Right atrium auricular region (tissue), 2 donors: Measurements from ENCODE around the gene DNAH2. TPM values are rescaled to one million over a fixed set of nuclear protein-coding genes. Genes with fewer than 3 reads are reported as not detected.

ENCODE experiments used
- DNase-seq: peaks from one replicate; pipeline ENCODE4 v3.0.0-alpha.2; 2019; ENCODE audit warnings: low spot score
- H3K27ac ChIP-seq, 2 donors: fragments of 200-600 bp; sonication (generic); 1 replicate in 1 of 2; 2 replicates in 1 of 2; pipeline ENCODE4 v1.5.1; 2016 to 2019
- H3K27me3 ChIP-seq, 2 donors: fragments of 200-600 bp; sonication (generic); one replicate each; pipeline versions ENCODE4 v1.5.1 to v1.6.0; 2017 to 2019
- H3K36me3 ChIP-seq: fragments of 200-600 bp; sonication (generic); one replicate; pipeline ENCODE4 v1.5.1; 2016
- H3K4me1 ChIP-seq, 2 donors: fragments of 200-600 bp; sonication (generic); one replicate each; pipeline versions ENCODE4 v1.5.1 to v1.6.0; 2017 to 2019
- H3K4me3 ChIP-seq, 2 donors: fragments of 200-600 bp; sonication (generic); 1 replicate in 1 of 2; 2 replicates in 1 of 2; pipeline ENCODE4 v1.5.1; 2017 to 2019; ENCODE audit warnings: mild to moderate bottlenecking in 1 of 2, moderate library complexity in 1 of 2
- H3K9me3 ChIP-seq, 2 donors: fragments of 200-600 bp; sonication (generic); one replicate each; pipeline ENCODE4 v1.5.1; 2019
- CTCF ChIP-seq, 2 donors: fragments of 200-600 bp; sonication (generic); IDR thresholded peaks; one replicate each; pipeline ENCODE4 v1.5.1; 2019; ENCODE audit warnings: antibody characterized with exemption in 2 of 2
- total RNA-seq, 2 donors: library from RNA; depleted of rRNA; stranded (reverse); fragments of >200 nt; gene quantifications; one replicate each; pipeline ENCODE4 v1.1.0, GENCODE V29; 2016

DNAH2 gene
- total RNA-seq = under 1 TPM in 1 of 2 donors, not detected in 1; 0.08 TPM

- H3K27me3 ChIP-seq = no peaks in the 10 kb centered on the region
- peak within 1 kb of the TSS; percentile 63 to 69 for H3K27ac ChIP-seq
- TF ChIP-seq CTCF (IDR thresholded peaks at IDR 0.05) = peak; percentile 28 to 72
- peak; percentile 71 for DNase-seq
- H3K9me3 ChIP-seq = no peaks in the 10 kb centered on the region
- peak within 1 kb of the TSS; percentile 60 to 64 for H3K4me3 ChIP-seq
- peaks cover 0 to 21% of the 10 kb centered on the region in 2 donors for H3K4me1 ChIP-seq
- H3K36me3 ChIP-seq = no peaks in the 10 kb centered on the region
Observed at GRCh38 chr17:7716901-7717755, at the start of gene DNAH2. Gene DNAH2, plus strand, starts transcription at chr17:7717744. Its CDS starts 1,991 bp downstream, at chr17:7719735.

GRCh38 chr17:7668482-7668881 is 49.1 kb upstream of the DNAH2 start:
- TF ChIP-seq CTCF (IDR thresholded peaks at IDR 0.05) = no peak
- Histone ChIP-seq H3K4me3 (no peak overlapping the region), H3K27ac (no peak overlapping the region), H3K27me3 (no peaks in the 10 kb centered on the region), H3K36me3 (peaks cover 40% of the 10 kb centered on the region), H3K4me1 (no peaks in the 10 kb centered on the region), H3K9me3 (peaks cover 0 to 5% of the 10 kb centered on the region in 2 donors)
- DNase-seq = no peak

GRCh38 chr17:7673239-7673638 is 44.3 kb upstream of the DNAH2 start:
- Histone ChIP-seq H3K36me3 (peaks cover 65% of the 10 kb centered on the region), H3K27me3 (no peaks in the 10 kb centered on the region), H3K9me3 (peaks cover 0 to 6% of the 10 kb centered on the region in 2 donors), H3K27ac (no peak overlapping the region), H3K4me3 (no peak overlapping the region), H3K4me1 (no peaks in the 10 kb centered on the region)
- no peak for TF ChIP-seq CTCF (IDR thresholded peaks at IDR 0.05)
- no peak for DNase-seq

- Histone ChIP-seq H3K27me3 (no peaks in the 10 kb centered on the region), H3K4me1 (no peaks in the 10 kb centered on the region), H3K27ac (no peak overlapping the region), H3K9me3 (peaks cover 0 to 6% of the 10 kb centered on the region in 2 donors), H3K4me3 (no peak overlapping the region), H3K36me3 (peaks cover 57% of the 10 kb centered on the region)
- DNase-seq = no peak
- no peak for TF ChIP-seq CTCF (IDR thresholded peaks at IDR 0.05)
Observed at GRCh38 chr17:7674934-7675333, 42.6 kb upstream of the DNAH2 start.

GRCh38 chr17:7676533-7676932 is 41.0 kb upstream of the DNAH2 start:
- Histone ChIP-seq H3K36me3 (peaks cover 42% of the 10 kb centered on the region), H3K27me3 (no peaks in the 10 kb centered on the region), H3K27ac (no peak overlapping the region), H3K4me1 (no peaks in the 10 kb centered on the region), H3K4me3 (no peak overlapping the region), H3K9me3 (peaks cover 0 to 6% of the 10 kb centered on the region in 2 donors)
- no peak for DNase-seq
- TF ChIP-seq CTCF (IDR thresholded peaks at IDR 0.05) = no peak
